Esophagus (tissue), 2 donors: ENCODE data around the gene ZBTB20. TPM values are rescaled to one million over a fixed set of nuclear protein-coding genes. Genes with fewer than 3 reads are reported as not detected.

Experiments
- H3K27ac ChIP-seq, 2 donors: one replicate each; pipeline ENCODE4 v1.5.1; 2013; ENCODE audit warnings: low read depth in 2 of 2, mild to moderate bottlenecking in 2 of 2, inconsistent platforms in 1 of 2, low read length in 1 of 2, moderate library complexity in 1 of 2
- H3K27me3 ChIP-seq, 2 donors: one replicate each; pipeline ENCODE4 v1.6.1; 2013; ENCODE audit warnings: low read length in 2 of 2, control low read depth in 1 of 2, mild to moderate bottlenecking in 1 of 2; ENCODE audit not compliant: insufficient read depth in 2 of 2, control insufficient read depth in 1 of 2
- H3K36me3 ChIP-seq, 2 donors: one replicate each; pipeline ENCODE4 v1.6.1; 2013; ENCODE audit warnings: low read length in 1 of 2; ENCODE audit not compliant: control insufficient read depth in 2 of 2, insufficient read depth in 2 of 2
- H3K4me1 ChIP-seq, 2 donors: one replicate each; pipeline ENCODE4 v1.6.1; 2013; ENCODE audit warnings: low read length in 1 of 2; ENCODE audit not compliant: control insufficient read depth in 2 of 2, insufficient read depth in 2 of 2
- H3K4me3 ChIP-seq, 2 donors: one replicate each; pipeline ENCODE4 v1.5.1; 2013; ENCODE audit warnings: low read length in 2 of 2, mild to moderate bottlenecking in 2 of 2, low read depth in 1 of 2, moderate library complexity in 1 of 2
- H3K9me3 ChIP-seq, 2 donors: one replicate each; pipeline ENCODE4 v1.6.1; 2013; ENCODE audit warnings: mild to moderate bottlenecking in 2 of 2, low read depth in 1 of 2, low read length in 1 of 2, moderate library complexity in 1 of 2; ENCODE audit not compliant: control insufficient read depth in 2 of 2, insufficient read depth in 1 of 2
- WGBS, 2 donors: extraction: QIAGEN DNeasy Blood & Tissue Kit; methylation state at CpG; one replicate each; pipeline ENCODE4 v1.1.7; 2013; 5-methylcytosine and 5-hydroxymethylcytosine counted together
- polyA plus RNA-seq, 2 donors: library from polyadenylated mRNA; stranded (reverse); fragments of 200-250 nt; gene quantifications; one replicate each; pipeline ENCODE4 v1.2.3, GENCODE V29; 2013
- donor health status: healthy with polysubstance abuse.
- donor health status: Bipolar disorder and iron deficiency.

The ZBTB20 gene
- polyA plus RNA-seq, 2 donors, result 0.16 to 1.3 TPM

GRCh38 chr3:114590309-114591047 lies 556.6 kb downstream of the ZBTB20 start:
- 96 to 99% methylated on average over 6 of the region's 6 CpGs for WGBS, 2 donors
- Histone ChIP-seq H3K36me3 (no peaks in the 10 kb centered on the region), H3K27ac (no peak overlapping the region), H3K27me3 (no peaks in the 10 kb centered on the region), H3K4me3 (no peak overlapping the region), H3K4me1 (no peaks in the 10 kb centered on the region), H3K9me3 (no peaks in the 10 kb centered on the region)

DNA sequence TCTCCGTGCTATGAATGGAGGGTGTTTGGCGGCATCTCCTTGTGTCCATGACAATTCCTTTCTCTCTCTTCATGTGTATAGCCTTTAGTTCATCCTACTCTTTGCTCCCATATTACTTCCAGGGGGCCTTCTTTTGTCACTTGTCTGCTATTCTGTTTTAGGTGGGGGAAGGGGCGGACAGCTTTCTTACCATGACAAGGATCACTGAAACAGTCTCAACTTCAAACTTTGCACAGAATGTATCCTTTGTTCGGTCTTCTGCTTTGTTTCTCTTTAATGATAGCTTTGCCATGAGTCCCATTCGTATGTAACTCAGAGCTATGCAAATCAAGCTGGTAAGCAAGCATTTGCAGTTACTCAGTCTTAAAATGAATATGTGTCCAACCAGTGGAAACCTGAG lies 559.1 kb downstream of the ZBTB20 start:
- Histone ChIP-seq H3K4me3 (no peak overlapping the region), H3K4me1 (no peaks in the 10 kb centered on the region), H3K27ac (no peak overlapping the region), H3K9me3 (no peaks in the 10 kb centered on the region), H3K27me3 (no peaks in the 10 kb centered on the region), H3K36me3 (no peaks in the 10 kb centered on the region)
- 96% methylated on average over 5 of the region's 5 CpGs for WGBS, 2 donors

GRCh38 chr3:114586119-114586518 lies 561.0 kb downstream of the ZBTB20 start:
- 96 to 100% methylated on average over 1 of the region's 1 CpG for WGBS, 2 donors

DNA sequence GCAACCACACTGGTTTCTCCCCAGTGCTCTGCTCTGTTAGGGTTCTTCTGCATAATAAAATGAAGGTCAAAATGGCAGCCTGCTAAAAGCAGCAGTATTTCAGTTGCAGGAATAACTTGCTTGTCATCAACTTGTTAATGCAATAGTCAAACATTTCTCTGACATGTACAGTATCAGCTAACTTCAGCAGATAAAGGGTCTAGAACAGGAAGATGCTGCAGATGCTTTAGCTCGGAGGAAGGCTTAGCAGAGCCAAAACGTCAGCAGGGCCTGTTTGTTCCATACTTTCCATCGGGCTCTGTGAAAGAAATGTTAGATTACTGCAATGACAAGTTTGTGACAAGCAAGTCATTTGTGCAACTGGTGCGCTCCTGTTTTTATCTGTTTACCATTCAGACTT lies 561.4 kb downstream of the ZBTB20 start:
- no peaks in the 10 kb centered on the region for H3K4me1 ChIP-seq
- no peaks in the 10 kb centered on the region for H3K27me3 ChIP-seq
- no peak overlapping the region for H3K4me3 ChIP-seq
- no peaks in the 10 kb centered on the region for H3K9me3 ChIP-seq
- WGBS, 2 donors, result 71 to 79% methylated on average over 4 of the region's 4 CpGs
- H3K36me3 ChIP-seq, result no peaks in the 10 kb centered on the region
- no peak overlapping the region for H3K27ac ChIP-seq

More at GRCh38 chr3:114586119-114586518, 561.0 kb downstream of the ZBTB20 start:
- Histone ChIP-seq H3K9me3 (no peaks in the 10 kb centered on the region), H3K4me3 (no peak overlapping the region), H3K36me3 (no peaks in the 10 kb centered on the region), H3K4me1 (no peaks in the 10 kb centered on the region), H3K27me3 (no peaks in the 10 kb centered on the region), H3K27ac (no peak overlapping the region)

GRCh38 chr3:114584734-114585371 lies 562.2 kb downstream of the ZBTB20 start:
- H3K27ac ChIP-seq, result peak overlapping the region in 1 of 2 donors; percentile 6
- no peak overlapping the region for H3K4me3 ChIP-seq
- H3K4me1 ChIP-seq, result no peaks in the 10 kb centered on the region
- no peaks in the 10 kb centered on the region for H3K9me3 ChIP-seq
- WGBS, 2 donors, result 66 to 71% methylated on average over 6 of the region's 6 CpGs
- no peaks in the 10 kb centered on the region for H3K27me3 ChIP-seq
- no peaks in the 10 kb centered on the region for H3K36me3 ChIP-seq

GRCh38 chr3:114582929-114583328 lies 564.2 kb downstream of the ZBTB20 start:
- Histone ChIP-seq H3K4me3 (no peak overlapping the region), H3K4me1 (no peaks in the 10 kb centered on the region), H3K36me3 (no peaks in the 10 kb centered on the region), H3K9me3 (no peaks in the 10 kb centered on the region), H3K27ac (no peak overlapping the region), H3K27me3 (no peaks in the 10 kb centered on the region)
- 90 to 93% methylated on average over 2 of the region's 2 CpGs for WGBS, 2 donors

GRCh38 chr3:114572364-114573062 lies 574.6 kb downstream of the ZBTB20 start:
- no peak overlapping the region for H3K27ac ChIP-seq
- H3K36me3 ChIP-seq, result no peaks in the 10 kb centered on the region
- no peak overlapping the region for H3K4me3 ChIP-seq
- H3K9me3 ChIP-seq, result no peaks in the 10 kb centered on the region
- H3K27me3 ChIP-seq, result no peaks in the 10 kb centered on the region
- WGBS, 2 donors, result 70% methylated on average over 3 of the region's 3 CpGs
- no peaks in the 10 kb centered on the region for H3K4me1 ChIP-seq

DNA sequence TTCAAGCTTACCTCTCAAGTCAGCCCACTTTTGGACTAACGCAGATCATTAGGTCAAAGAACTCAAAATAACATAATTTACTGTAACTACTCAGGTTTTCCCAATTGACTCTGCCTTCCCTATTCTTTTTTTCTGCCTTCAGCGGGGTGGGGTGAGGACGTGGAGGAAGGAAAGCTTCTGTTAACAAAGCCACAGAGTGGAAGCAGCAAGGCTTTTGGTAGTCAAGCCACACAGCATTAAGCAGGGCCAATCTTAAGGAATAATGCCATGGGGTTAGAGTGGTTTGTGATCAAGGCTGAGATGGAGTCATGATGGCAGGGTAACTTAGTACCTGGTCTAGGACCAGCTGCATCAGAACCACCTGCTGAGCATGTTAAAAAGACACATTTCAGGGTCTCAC lies 575.7 kb downstream of the ZBTB20 start:
- Histone ChIP-seq H3K4me1 (peaks cover 0 to 2% of the 10 kb centered on the region in 2 donors), H3K27ac (no peak overlapping the region), H3K27me3 (no peaks in the 10 kb centered on the region), H3K36me3 (no peaks in the 10 kb centered on the region), H3K9me3 (no peaks in the 10 kb centered on the region), H3K4me3 (no peak overlapping the region)
- 86 to 89% methylated on average over 3 of the region's 3 CpGs for WGBS, 2 donors

DNA sequence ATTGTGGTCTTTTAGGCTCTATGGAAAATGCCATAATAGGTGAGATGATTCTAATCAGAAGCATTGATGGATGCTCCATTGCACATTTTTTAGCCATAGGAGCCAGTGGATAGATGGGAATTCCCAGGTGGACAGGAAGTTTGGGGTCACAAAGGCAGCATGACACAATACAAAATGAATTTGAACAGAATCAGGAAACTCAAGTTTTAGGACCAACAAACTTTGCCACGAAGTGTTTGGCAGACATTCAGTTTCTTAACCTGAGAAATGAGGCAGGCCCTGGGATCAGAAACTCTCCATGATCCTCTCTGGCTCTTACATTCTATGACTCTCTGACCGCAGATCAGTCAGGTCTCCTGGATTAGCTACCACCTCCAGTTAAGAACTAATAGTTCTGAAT lies 577.9 kb downstream of the ZBTB20 start:
- Histone ChIP-seq H3K4me1 (peaks cover 0 to 2% of the 10 kb centered on the region in 2 donors), H3K36me3 (no peaks in the 10 kb centered on the region), H3K9me3 (no peaks in the 10 kb centered on the region), H3K4me3 (no peak overlapping the region), H3K27ac (no peak overlapping the region), H3K27me3 (no peaks in the 10 kb centered on the region)
- WGBS, 2 donors, result 64 to 68% methylated on average over 2 of the region's 2 CpGs
